ENCODE results near the gene GRK4. TPM values are rescaled to one million over a fixed set of nuclear protein-coding genes. Genes with fewer than 3 reads are reported as not detected.
"Not testable (repeated sequence)": the region's sequence is repeated elsewhere in the genome, so short reads cannot be mapped to it uniquely, and the experiment has no call there.

The GRK4 gene
- total and polyA plus RNA-seq, 4 donors: 1.0 to 2.2 (median 1.8) TPM

DNA sequence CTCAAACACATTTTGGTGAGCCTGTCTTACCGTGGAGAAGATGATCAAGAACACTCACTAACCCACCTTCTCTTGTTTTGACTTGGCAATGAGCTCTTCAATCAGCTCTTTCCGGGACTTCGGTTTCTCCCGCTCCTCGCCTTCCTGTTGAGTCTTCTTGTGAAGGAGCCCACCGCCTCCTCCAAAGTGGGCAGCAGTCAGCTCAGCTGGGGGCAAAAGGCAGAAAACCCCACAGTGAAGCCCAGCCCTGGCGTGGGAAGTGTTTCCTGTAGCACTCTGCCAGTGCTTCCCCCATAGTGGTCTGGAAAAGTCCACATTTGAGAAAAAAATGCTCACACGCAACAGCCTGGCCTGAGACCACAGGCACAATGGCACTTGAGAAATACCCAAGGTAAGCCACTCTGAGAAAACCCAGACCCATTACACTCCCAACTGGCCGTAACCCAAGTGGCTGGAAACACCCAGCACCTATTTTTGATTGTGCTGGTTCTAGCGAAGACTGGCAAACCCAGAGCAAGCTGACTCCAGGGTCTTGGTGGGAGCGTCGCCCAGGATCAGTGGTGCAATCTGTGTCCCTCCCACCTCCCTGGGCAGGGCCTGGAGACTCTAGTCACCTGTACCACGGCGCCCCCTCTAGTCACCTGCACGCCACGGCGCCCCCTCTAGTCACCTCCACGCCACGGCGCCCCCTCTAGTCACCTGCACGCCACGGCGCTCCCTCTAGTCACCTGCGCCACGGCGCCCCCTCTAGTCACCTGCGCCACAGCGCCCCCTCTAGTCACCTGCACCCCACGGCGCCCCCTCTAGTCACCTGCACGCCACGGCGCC lies 8.8 kb upstream of the GRK4 start:
- no peaks in the 10 kb centered on the region for H3K9me3 ChIP-seq (ENCODE audit: control insufficient read depth in 4 of 4, low read length in 3 of 4)
- H3K36me3 ChIP-seq (ENCODE audit: control insufficient read depth in 4 of 4, insufficient read depth in 3 of 4, low read depth in 1 of 4, low read length in 3 of 4): peaks cover 13 to 43% (median 29%) of the 10 kb centered on the region in 4 donors
- TF ChIP-seq JUND (IDR thresholded peaks at IDR 0.05) (no peak), NR2F2 (IDR thresholded peaks at IDR 0.05) (no peak), RAD21 (IDR thresholded peaks at IDR 0.05) (no peak), HNF4G (IDR thresholded peaks at IDR 0.05) (no peak), MAX (IDR thresholded peaks at IDR 0.05) (no peak), SP1 (IDR thresholded peaks at IDR 0.05) (no peak), EGR1 (IDR thresholded peaks at IDR 0.05; ENCODE audit: low read depth in 2 of 2) (no peak), GABPA (IDR thresholded peaks at IDR 0.05 in 1 of 2, conservative IDR thresholded peaks at IDR 0.05 in 1 of 2) (no peak), TAF1 (conservative IDR thresholded peaks at IDR 0.05) (no peak), REST (IDR thresholded peaks at IDR 0.05) (no peak), FOXA2 (IDR thresholded peaks at IDR 0.05) (no peak), RXRA (IDR thresholded peaks at IDR 0.05) (no peak), CTCF (IDR thresholded peaks at IDR 0.05; ENCODE audit: low read depth, low read length, missing input control) (no peak), ATF3 (IDR thresholded peaks at IDR 0.05) (no peak), FOXA1 (IDR thresholded peaks at IDR 0.05) (no peak)
- 93% methylated on average over 33 of the region's 33 CpGs for WGBS
- H3K27me3 ChIP-seq (ENCODE audit: control insufficient read depth in 4 of 4, insufficient read depth in 4 of 4, low read length in 3 of 4): no peaks in the 10 kb centered on the region
- DNase-seq (ENCODE audit: low spot score): no peak
- H3K4me3 ChIP-seq (ENCODE audit: low read depth in 1 of 3, low read length in 3 of 3): no peak overlapping the region
- H3K27ac ChIP-seq (ENCODE audit: low read depth in 1 of 2, low read length in 2 of 2): peak overlapping the region; percentile 47 to 77
- H3K9ac ChIP-seq (ENCODE audit: low read depth in 1 of 2, low read length in 2 of 2): no peak overlapping the region
- peaks cover 5 to 26% (median 18%) of the 10 kb centered on the region in 4 donors for H3K4me1 ChIP-seq (ENCODE audit: control insufficient read depth in 4 of 4, insufficient read depth in 4 of 4, low read length in 3 of 4)

- Histone ChIP-seq H3K4me1 (ENCODE audit: control insufficient read depth in 4 of 4, insufficient read depth in 4 of 4, low read length in 3 of 4) (peaks cover 5 to 26% (median 19%) of the 10 kb centered on the region in 4 donors), H3K36me3 (ENCODE audit: control insufficient read depth in 4 of 4, insufficient read depth in 3 of 4, low read depth in 1 of 4, low read length in 3 of 4) (peaks cover 13 to 35% (median 22%) of the 10 kb centered on the region in 4 donors)
- not testable (repeated sequence) for H3K27me3 ChIP-seq (ENCODE audit: control insufficient read depth in 4 of 4, insufficient read depth in 4 of 4, low read length in 3 of 4); H3K9me3 ChIP-seq (ENCODE audit: control insufficient read depth in 4 of 4, low read length in 3 of 4); H3K9ac ChIP-seq (ENCODE audit: low read depth in 1 of 2, low read length in 2 of 2); H3K27ac ChIP-seq (ENCODE audit: low read depth in 1 of 2, low read length in 2 of 2); H3K4me3 ChIP-seq (ENCODE audit: low read depth in 1 of 3, low read length in 3 of 3); DNase-seq (ENCODE audit: low spot score)
- WGBS: 97% methylated on average over 44 of the region's 44 CpGs
Measured at GRCh38 chr4:2955186-2956044, 8.0 kb upstream of the GRK4 start.

Data from liver (tissue), 9 donors.